CD4-positive, CD25-positive, alpha-beta regulatory T cell (primary cell): ENCODE results near the gene CHST11. TPM values are rescaled to one million over a fixed set of nuclear protein-coding genes. Genes with fewer than 3 reads are reported as not detected.

Experiments used
- ATAC-seq, 2 donors: fragments of 150-1000 bp; cut with Tn5 transposase; one replicate each; pipeline ENCODE4 v1.10.0; 2021; ENCODE audit warnings: low read depth in 2 of 2, moderate number of reproducible peaks in 2 of 2, moderate library complexity in 1 of 2
- DNase-seq, 3 donors: peaks; one replicate each; pipeline versions ENCODE4 v3.0.0 to v3.0.0-alpha.2; 2012 to 2022; ENCODE audit warnings: mixed read lengths in 1 of 3
- H3K27ac ChIP-seq: one replicate; pipeline ENCODE4 v1.7.0; 2013; ENCODE audit warnings: mild to moderate bottlenecking, low read length; ENCODE audit not compliant: insufficient read depth, poor library complexity, severe bottlenecking
- H3K27me3 ChIP-seq: one replicate; pipeline ENCODE4 v1.7.0; 2013; ENCODE audit warnings: low read length; ENCODE audit not compliant: control insufficient read depth, insufficient read depth
- H3K36me3 ChIP-seq: one replicate; pipeline ENCODE4 v1.7.0; 2013; ENCODE audit warnings: mild to moderate bottlenecking, low read length, moderate library complexity; ENCODE audit not compliant: control insufficient read depth, insufficient read depth
- H3K4me1 ChIP-seq: 2 replicates; pipeline ENCODE4 v1.7.0; 2013; ENCODE audit warnings: mild to moderate bottlenecking, low read length; ENCODE audit not compliant: insufficient read depth, control insufficient read depth, poor library complexity, severe bottlenecking
- H3K4me3 ChIP-seq: one replicate; pipeline ENCODE4 v1.7.0; 2013; ENCODE audit warnings: low read depth, mild to moderate bottlenecking, low read length, moderate library complexity
- H3K9me3 ChIP-seq, 2 experiments: 1 replicate in 1 of 2; 2 replicates in 1 of 2; pipeline ENCODE4 v1.7.0; 2013; ENCODE audit warnings: low read length in 2 of 2, mild to moderate bottlenecking in 1 of 2, moderate library complexity in 1 of 2; ENCODE audit not compliant: control insufficient read depth in 2 of 2
- H3K27ac Mint-ChIP-seq, 3 donors: one replicate each; pipeline ENCODE4 v1.8.0; 2020 to 2022; ENCODE audit warnings: mild to moderate bottlenecking in 3 of 3, mixed read lengths in 3 of 3, moderate library complexity in 2 of 3
- H3K27me3 Mint-ChIP-seq: one replicate; pipeline ENCODE4 v1.8.0; 2022; ENCODE audit warnings: mild to moderate bottlenecking, mixed read lengths
- H3K36me3 Mint-ChIP-seq: one replicate; pipeline ENCODE4 v1.8.0; 2020; ENCODE audit warnings: mixed read lengths
- H3K4me1 Mint-ChIP-seq, 4 donors: one replicate each; pipeline ENCODE4 v1.8.0; 2020 to 2022; ENCODE audit warnings: mixed read lengths in 4 of 4, mild to moderate bottlenecking in 1 of 4
- H3K4me3 Mint-ChIP-seq, 4 donors: one replicate each; pipeline ENCODE4 v1.8.0; 2020 to 2022; ENCODE audit warnings: mild to moderate bottlenecking in 4 of 4, mixed read lengths in 4 of 4, moderate library complexity in 3 of 4
- H3K9me3 Mint-ChIP-seq, 7 donors: one replicate each; pipeline ENCODE4 v1.8.0; 2020 to 2022; ENCODE audit warnings: mixed read lengths in 7 of 7, mild to moderate bottlenecking in 3 of 7, moderate library complexity in 2 of 7
- polyA plus RNA-seq, 4 donors: library from polyadenylated mRNA; unstranded; fragments of 300-500 nt; fragmentation: Illumina TruSeq; gene quantifications; one replicate each; pipeline ENCODE4 v1.2.3, GENCODE V29; 2021
- total RNA-seq: library from RNA; stranded (reverse); gene quantifications from one replicate; pipeline ENCODE4 v1.2.3, GENCODE V29; 2022

The CHST11 gene
- total and polyA plus RNA-seq, 5 donors from 2014 or later, result 70.2 to 192 (median 105) TPM

DNA sequence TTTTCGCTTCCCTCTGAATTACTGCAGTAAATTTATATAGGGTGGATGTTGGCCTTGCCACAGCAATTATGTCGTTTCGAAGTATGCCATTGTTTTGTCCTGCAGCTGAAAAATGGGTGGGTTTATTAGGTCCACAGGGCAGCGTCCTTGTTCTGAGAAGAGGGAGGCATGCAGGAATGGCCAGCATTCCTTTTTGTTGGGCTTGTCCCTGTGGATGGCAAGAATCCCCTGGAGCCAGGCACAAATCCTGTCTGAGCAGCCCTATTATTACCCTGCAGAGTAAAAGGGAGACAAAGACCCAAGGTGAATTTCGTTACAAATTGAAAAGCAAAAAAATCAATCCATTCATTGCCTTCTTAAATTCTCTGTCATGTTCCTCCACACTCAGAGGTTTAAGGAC is 88.1 kb downstream of the CHST11 start:
- Histone ChIP-seq H3K27ac (no peak overlapping the region), H3K36me3 (peaks cover under 1% of the 10 kb centered on the region), H3K4me1 (peaks cover 33% of the 10 kb centered on the region), H3K4me3 (no peak overlapping the region), H3K9me3 (no peaks in the 10 kb centered on the region), H3K27me3 (no peaks in the 10 kb centered on the region)
- Mint-ChIP-seq H3K36me3 (peaks cover 21% of the 10 kb centered on the region), H3K4me3 (peak overlapping the region in 2 of 4 donors; percentile 11 to 36), H3K4me1 (peaks cover 53 to 90% (median 69%) of the 10 kb centered on the region in 4 donors), H3K27ac (peak overlapping the region; percentile 46 to 79 (median 67)), H3K27me3 (no peaks in the 10 kb centered on the region), H3K9me3 (peaks cover 0 to 2% (median 0%) of the 10 kb centered on the region in 7 donors)
- ATAC-seq, result no peak
- no peak for DNase-seq

DNA sequence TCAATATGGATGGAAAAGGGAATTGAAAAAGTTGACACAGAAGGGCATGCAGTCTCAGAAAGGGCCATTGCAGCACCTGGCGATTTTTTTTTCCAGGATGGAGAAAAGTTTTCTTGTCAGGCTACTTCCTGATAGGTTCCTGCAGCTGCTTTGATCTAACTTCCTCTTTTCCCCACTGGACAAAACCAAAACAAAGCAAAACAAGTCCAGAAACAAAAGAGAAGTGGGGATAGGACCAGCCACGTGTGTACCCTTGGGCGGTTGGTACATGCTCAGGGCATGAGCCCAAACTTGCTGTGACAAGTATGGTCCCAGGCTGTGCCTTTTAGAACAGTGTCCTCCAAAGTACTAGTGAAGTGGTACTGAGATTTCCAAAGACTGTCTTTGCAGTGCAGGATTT is 89.8 kb downstream of the CHST11 start:
- Histone ChIP-seq H3K4me1 (peaks cover 34% of the 10 kb centered on the region), H3K9me3 (no peaks in the 10 kb centered on the region), H3K36me3 (peaks cover 5% of the 10 kb centered on the region), H3K27me3 (no peaks in the 10 kb centered on the region), H3K4me3 (no peak overlapping the region), H3K27ac (no peak overlapping the region)
- Mint-ChIP-seq H3K4me1 (peaks cover 56 to 90% (median 72%) of the 10 kb centered on the region in 4 donors), H3K27ac (peak overlapping the region in 1 of 3 donors; percentile 45), H3K27me3 (no peaks in the 10 kb centered on the region), H3K9me3 (peaks cover 0 to 2% (median 0%) of the 10 kb centered on the region in 7 donors), H3K4me3 (no peak overlapping the region), H3K36me3 (peaks cover 21% of the 10 kb centered on the region)
- ATAC-seq (no peak), DNase-seq (no peak)

DNA sequence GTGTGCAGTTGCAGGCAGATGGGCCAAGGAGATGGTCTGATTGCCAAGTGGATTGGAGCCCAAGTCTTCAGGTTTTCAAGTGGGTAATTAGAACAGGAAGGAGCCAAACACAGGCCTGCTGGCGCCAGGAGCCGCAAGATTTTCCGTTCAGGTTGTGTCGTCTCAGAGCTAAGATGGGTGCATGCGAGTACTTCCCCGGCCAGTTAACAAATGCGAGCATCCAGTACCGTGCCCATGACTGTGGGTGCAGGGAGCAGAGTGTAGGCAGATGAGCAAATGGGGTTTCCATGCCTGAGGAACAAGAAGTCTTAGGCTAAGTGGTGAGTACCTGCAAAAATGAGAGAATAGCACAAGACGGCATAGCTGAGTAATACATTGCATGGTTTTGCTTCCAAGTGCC is 90.5 kb downstream of the CHST11 start:
- peak overlapping the region in 1 of 4 donors; percentile 2 for H3K4me3 Mint-ChIP-seq
- peaks cover 21% of the 10 kb centered on the region for H3K36me3 Mint-ChIP-seq

DNA sequence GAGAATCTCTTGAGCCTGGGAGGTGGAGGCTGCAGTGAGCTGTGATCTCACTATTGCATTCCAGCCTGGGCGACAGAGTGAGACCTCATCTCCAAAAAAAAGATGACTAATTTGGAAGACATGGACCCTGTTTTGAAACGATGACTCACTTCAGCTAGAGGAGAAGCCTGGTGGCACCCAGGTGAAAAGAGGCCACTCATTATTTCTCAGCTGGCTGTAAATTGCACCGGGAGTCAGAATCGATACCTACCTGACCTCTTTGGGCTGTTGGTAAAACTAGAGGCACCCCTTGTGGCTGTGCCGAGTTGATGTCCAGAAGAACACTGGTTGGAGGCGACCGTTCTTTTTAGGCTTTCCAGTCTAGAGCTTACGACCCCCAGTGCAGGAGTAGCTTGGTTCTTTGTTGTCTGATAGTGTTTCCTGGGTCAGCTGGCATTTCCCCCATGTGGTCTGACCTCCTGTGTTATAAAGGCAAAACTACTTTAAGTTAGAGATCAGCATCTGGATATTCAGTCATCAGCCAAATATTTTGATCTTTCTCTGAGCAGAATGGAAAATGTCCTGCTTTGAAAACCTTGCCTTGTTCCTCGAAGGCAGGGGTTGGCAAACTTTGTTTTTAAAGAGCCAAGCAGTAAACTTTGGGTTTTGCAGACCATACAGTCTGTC is 93.2 kb downstream of the CHST11 start:
- peaks cover 29% of the 10 kb centered on the region for H3K36me3 Mint-ChIP-seq
- H3K4me1 Mint-ChIP-seq, result peaks cover 59 to 95% (median 84%) of the 10 kb centered on the region in 4 donors
- peaks cover 61% of the 10 kb centered on the region for H3K4me1 ChIP-seq
- ATAC-seq (no peak), DNase-seq (no peak)
- H3K36me3 ChIP-seq, result peaks cover 5% of the 10 kb centered on the region
- peak overlapping the region in 2 of 3 donors; percentile 26 to 83 for H3K27ac Mint-ChIP-seq
- peak overlapping the region in 1 of 4 donors; percentile 26 for H3K4me3 Mint-ChIP-seq
- H3K27me3 ChIP-seq, result no peaks in the 10 kb centered on the region
- peaks cover 0 to 7% (median 0%) of the 10 kb centered on the region in 7 donors for H3K9me3 Mint-ChIP-seq
- no peaks in the 10 kb centered on the region for H3K27me3 Mint-ChIP-seq
- H3K27ac ChIP-seq, result no peak overlapping the region
- H3K4me3 ChIP-seq, result no peak overlapping the region
- no peaks in the 10 kb centered on the region for H3K9me3 ChIP-seq

More for the DNA sequence above, 90.5 kb downstream of the CHST11 start:
- no peak for ATAC-seq
- Mint-ChIP-seq H3K27me3 (no peaks in the 10 kb centered on the region), H3K9me3 (peaks cover 0 to 2% (median 0%) of the 10 kb centered on the region in 7 donors), H3K27ac (peak overlapping the region in 2 of 3 donors; percentile 45 to 67), H3K4me1 (peaks cover 58 to 91% (median 76%) of the 10 kb centered on the region in 4 donors)
- H3K9me3 ChIP-seq, result no peaks in the 10 kb centered on the region
- DNase-seq, result no peak
- H3K4me1 ChIP-seq, result peaks cover 40% of the 10 kb centered on the region
- H3K27ac ChIP-seq, result no peak overlapping the region
- H3K27me3 ChIP-seq, result no peaks in the 10 kb centered on the region
- H3K4me3 ChIP-seq, result no peak overlapping the region
- H3K36me3 ChIP-seq, result peaks cover 5% of the 10 kb centered on the region

DNA sequence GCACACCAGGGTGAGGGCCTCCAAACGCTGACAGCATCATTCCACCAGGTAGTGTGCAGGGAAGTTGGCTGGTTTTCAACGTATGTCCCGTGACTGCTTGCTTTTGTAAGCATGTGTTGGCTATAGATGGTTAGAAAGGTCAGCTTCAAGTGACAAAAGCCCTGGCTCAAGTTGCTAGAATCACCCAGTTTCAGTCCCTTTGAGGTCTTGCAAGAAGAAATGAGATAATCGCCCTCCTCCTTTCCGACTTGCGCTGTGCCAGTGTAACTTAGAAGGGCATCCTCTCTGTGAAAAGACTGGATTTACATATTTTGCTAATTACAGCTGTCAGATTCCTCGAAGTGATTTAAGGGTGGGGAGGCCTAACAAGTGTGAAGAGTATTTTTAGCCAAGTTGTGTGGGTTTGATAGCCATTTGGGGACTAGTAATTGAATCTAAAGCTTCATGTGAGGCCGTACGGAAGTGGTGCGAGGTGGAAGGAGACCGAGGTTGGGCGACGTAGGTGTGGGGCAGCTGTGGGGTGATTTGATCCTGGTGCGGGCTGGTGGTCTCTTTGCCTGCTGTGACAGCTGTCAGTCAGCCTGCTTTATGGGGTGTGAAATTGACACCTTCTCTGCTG is 94.7 kb downstream of the CHST11 start:
- Histone ChIP-seq H3K4me1 (peaks cover 54% of the 10 kb centered on the region), H3K9me3 (no peaks in the 10 kb centered on the region), H3K4me3 (no peak overlapping the region), H3K27ac (no peak overlapping the region), H3K27me3 (no peaks in the 10 kb centered on the region), H3K36me3 (peaks cover 5% of the 10 kb centered on the region)
- H3K4me3 Mint-ChIP-seq, result peak overlapping the region in 2 of 4 donors; percentile 32 to 71
- DNase-seq (no peak), ATAC-seq (no peak)
- H3K27ac Mint-ChIP-seq, result peak overlapping the region in 1 of 3 donors; percentile 83
- peaks cover 54 to 96% (median 76%) of the 10 kb centered on the region in 4 donors for H3K4me1 Mint-ChIP-seq
- H3K9me3 Mint-ChIP-seq, result peaks cover 0 to 7% (median 0%) of the 10 kb centered on the region in 7 donors
- H3K27me3 Mint-ChIP-seq, result no peaks in the 10 kb centered on the region
- H3K36me3 Mint-ChIP-seq, result peaks cover 29% of the 10 kb centered on the region

DNA sequence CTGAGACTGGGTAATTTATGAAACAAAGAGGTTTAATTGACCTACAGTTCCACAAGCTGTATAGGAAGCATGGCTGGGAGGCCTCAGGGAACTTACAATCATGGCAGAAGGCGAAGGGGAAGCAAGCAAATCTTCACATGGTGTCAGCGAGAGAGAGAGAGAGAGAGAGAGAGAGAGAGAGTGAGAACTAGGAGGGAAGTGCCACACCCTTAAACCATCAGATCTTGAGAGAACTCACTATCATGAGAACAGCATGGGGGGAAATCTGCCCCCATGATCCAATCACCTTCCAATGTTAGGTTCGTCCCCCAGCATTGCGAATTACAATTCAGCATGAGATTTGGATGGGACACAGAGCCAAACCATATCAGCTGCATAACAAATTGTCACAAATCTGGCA is 96.7 kb downstream of the CHST11 start:
- H3K4me1 ChIP-seq, result peaks cover 47% of the 10 kb centered on the region
- H3K36me3 ChIP-seq, result peaks cover 10% of the 10 kb centered on the region
- H3K9me3 ChIP-seq, result no peaks in the 10 kb centered on the region
- peaks cover 0 to 7% (median 0%) of the 10 kb centered on the region in 7 donors for H3K9me3 Mint-ChIP-seq
- peak overlapping the region; percentile 11 for H3K4me3 ChIP-seq
- H3K27ac ChIP-seq, result no peak overlapping the region
- peak overlapping the region in 3 of 4 donors; percentile 24 to 59 (median 33) for H3K4me3 Mint-ChIP-seq
- peak overlapping the region; percentile 65 to 83 (median 72) for H3K27ac Mint-ChIP-seq
- H3K4me1 Mint-ChIP-seq, result peaks cover 39 to 94% (median 73%) of the 10 kb centered on the region in 4 donors
- H3K27me3 ChIP-seq, result no peaks in the 10 kb centered on the region
- no peak for ATAC-seq
- peaks cover 23% of the 10 kb centered on the region for H3K36me3 Mint-ChIP-seq
- H3K27me3 Mint-ChIP-seq, result no peaks in the 10 kb centered on the region
- DNase-seq, result peak in 1 of 3 donors; percentile 28

DNA sequence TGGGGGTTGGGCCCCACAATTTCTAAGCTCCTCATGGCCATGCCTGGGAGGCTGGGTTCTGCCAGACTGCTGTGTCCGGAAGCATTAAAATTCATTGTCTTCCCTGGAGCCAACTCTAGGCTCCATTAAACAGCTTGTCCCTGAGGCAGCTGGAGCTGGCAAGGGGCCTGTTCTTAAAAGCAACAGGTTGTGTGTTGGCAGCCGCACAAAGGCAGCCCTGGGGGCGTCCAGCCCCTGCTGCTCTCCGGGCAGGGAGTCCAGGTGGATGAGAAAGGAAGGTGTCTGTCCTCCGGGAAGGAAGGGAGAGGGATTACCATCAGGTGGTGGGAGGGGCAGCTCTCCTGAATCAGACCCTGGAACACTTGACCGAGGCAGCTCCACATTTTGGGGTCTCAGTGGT is 98.9 kb downstream of the CHST11 start:
- H3K27ac Mint-ChIP-seq, result peak overlapping the region in 2 of 3 donors; percentile 67 to 86
- no peaks in the 10 kb centered on the region for H3K9me3 ChIP-seq
- H3K27me3 Mint-ChIP-seq, result no peaks in the 10 kb centered on the region
- no peak overlapping the region for H3K4me3 Mint-ChIP-seq
- H3K4me1 Mint-ChIP-seq, result peaks cover 29 to 86% (median 62%) of the 10 kb centered on the region in 4 donors
- H3K36me3 Mint-ChIP-seq, result peaks cover 29% of the 10 kb centered on the region
- no peak overlapping the region for H3K27ac ChIP-seq
- ATAC-seq (no peak), DNase-seq (no peak)
- no peak overlapping the region for H3K4me3 ChIP-seq
- H3K27me3 ChIP-seq, result no peaks in the 10 kb centered on the region
- peaks cover 5% of the 10 kb centered on the region for H3K36me3 ChIP-seq
- H3K9me3 Mint-ChIP-seq, result peaks cover 0 to 7% (median 0%) of the 10 kb centered on the region in 7 donors
- peaks cover 39% of the 10 kb centered on the region for H3K4me1 ChIP-seq
